Fibroblast of lung (primary cell): Measurements from ENCODE around the gene CNTNAP4. TPM values are rescaled to one million over a fixed set of nuclear protein-coding genes. Genes with fewer than 3 reads are reported as not detected.

ENCODE experiments used
- DNase-seq, 2 donors: peaks; one replicate each; pipeline versions ENCODE4 v3.0.0 to v3.0.0-alpha.2; 2010; ENCODE audit warnings: low read depth in 2 of 2
- H2AFZ ChIP-seq: 2 replicates; pipeline ENCODE4 v1.5.1; 2012; ENCODE audit warnings: low read length, control low read depth, inconsistent platforms
- H3K27ac ChIP-seq: 2 replicates; pipeline ENCODE4 v1.5.1; 2011; ENCODE audit warnings: low read length, control low read depth; ENCODE audit not compliant: insufficient read depth
- H3K27me3 ChIP-seq: 2 replicates; pipeline ENCODE4 v1.5.1; 2011; ENCODE audit warnings: mild to moderate bottlenecking, low read length; ENCODE audit not compliant: control insufficient read depth, insufficient read depth
- H3K36me3 ChIP-seq: 2 replicates; pipeline ENCODE4 v1.5.1; 2011; ENCODE audit warnings: low read length; ENCODE audit not compliant: control insufficient read depth, insufficient read depth
- H3K4me1 ChIP-seq: 2 replicates; pipeline ENCODE4 v1.5.1; 2011; ENCODE audit warnings: low read length; ENCODE audit not compliant: control insufficient read depth, insufficient read depth; ENCODE audit errors: extremely low read depth
- H3K4me2 ChIP-seq: 2 replicates; pipeline ENCODE4 v1.5.1; 2011; ENCODE audit warnings: low read length, control low read depth; ENCODE audit not compliant: insufficient read depth; ENCODE audit errors: extremely low read depth
- H3K4me3 ChIP-seq, 4 experiments: fragments of 200-600 bp in 1 of 4; sonication (generic) in 1 of 4; replicated peaks in 1 of 4; 2 replicates each; pipeline ENCODE4 v1.5.1; 2011 to 2016; ENCODE audit warnings: low read length in 4 of 4, low read depth in 3 of 4, mild to moderate bottlenecking in 3 of 4, control low read depth in 2 of 4, inconsistent platforms in 1 of 4, mixed read lengths in 1 of 4; ENCODE audit not compliant: insufficient read depth in 1 of 4; ENCODE audit errors: control extremely low read depth in 1 of 4
- H3K79me2 ChIP-seq: 2 replicates; pipeline ENCODE4 v1.5.1; 2012; ENCODE audit warnings: mild to moderate bottlenecking, low read length, inconsistent platforms; ENCODE audit not compliant: control insufficient read depth, insufficient read depth
- H3K9ac ChIP-seq: 2 replicates; pipeline ENCODE4 v1.5.1; 2011; ENCODE audit warnings: mild to moderate bottlenecking, low read length, control low read depth; ENCODE audit not compliant: insufficient read depth
- H3K9me3 ChIP-seq: 2 replicates; pipeline ENCODE4 v1.5.1; 2012; ENCODE audit warnings: low read depth, low read length; ENCODE audit not compliant: control insufficient read depth, insufficient read depth
- H4K20me1 ChIP-seq: 2 replicates; pipeline ENCODE4 v1.5.1; 2011; ENCODE audit warnings: low read length; ENCODE audit not compliant: control insufficient read depth, insufficient read depth; ENCODE audit errors: extremely low read depth
- CTCF ChIP-seq, 2 donors: IDR thresholded peaks in 1 of 2; conservative IDR thresholded peaks in 1 of 2; 1 replicate in 1 of 2; 2 replicates in 1 of 2; pipeline ENCODE4 v1.5.1; 2011 to 2012; ENCODE audit warnings: low read length in 2 of 2, control low read depth in 1 of 2, inconsistent platforms in 1 of 2, low read depth in 1 of 2, mild to moderate bottlenecking in 1 of 2
- EZH2 ChIP-seq: IDR thresholded peaks from 2 replicates; pipeline ENCODE4 v1.5.1; 2012; ENCODE audit warnings: low read length, control low read depth, mild to moderate bottlenecking; ENCODE audit errors: missing control alignments
- polyA plus RNA-seq, 2 donors: library from polyadenylated mRNA; depleted of rRNA in 1 of 2; stranded (reverse) in 1 of 2; unstranded in 1 of 2; fragments of >200 nt; gene quantifications; 2 replicates each; pipeline ENCODE4 v1.2.1, GENCODE V29; 2011 to 2012; ENCODE audit warnings: missing spikeins in 1 of 2
- total RNA-seq: library from RNA; depleted of rRNA; stranded (reverse); fragments of >200 nt; gene quantifications from 2 replicates; pipeline ENCODE4 v1.2.1, GENCODE V29; 2014

Gene CNTNAP4
- total and polyA plus RNA-seq, 2 donors (not counting 1 experiment from before 2014, with no cell fraction given): not detected

- no peak overlapping the region for H2AFZ ChIP-seq
- DNase-seq: no peak
- H3K9ac ChIP-seq: no peak overlapping the region
- no peaks in the 10 kb centered on the region for H3K36me3 ChIP-seq
- no peaks in the 10 kb centered on the region for H3K27me3 ChIP-seq
- no peak overlapping the region for H3K27ac ChIP-seq
- no peaks in the 10 kb centered on the region for H3K4me1 ChIP-seq
- no peak overlapping the region for H3K4me3 ChIP-seq
- no peaks in the 10 kb centered on the region for H3K79me2 ChIP-seq
- no peaks in the 10 kb centered on the region for H3K9me3 ChIP-seq
- H4K20me1 ChIP-seq: no peaks in the 10 kb centered on the region
- no peak overlapping the region for H3K4me2 ChIP-seq
- no peak for TF ChIP-seq EZH2
- TF ChIP-seq CTCF (conservative IDR thresholded peaks at IDR 0.05 in 1 of 2, IDR thresholded peaks at IDR 0.05 in 1 of 2; ENCODE audit: low read depth in 1 of 2, low read length in 2 of 2): no peak
Observed at GRCh38 chr16:76309639-76310335, 32.6 kb downstream of the CNTNAP4 start.

- H3K4me3 ChIP-seq: no peak overlapping the region
- H3K36me3 ChIP-seq: no peaks in the 10 kb centered on the region
- TF ChIP-seq EZH2 (no peak), CTCF (conservative IDR thresholded peaks at IDR 0.05 in 1 of 2, IDR thresholded peaks at IDR 0.05 in 1 of 2; ENCODE audit: low read depth in 1 of 2, low read length in 2 of 2) (no peak)
- H3K27ac ChIP-seq: no peak overlapping the region
- no peaks in the 10 kb centered on the region for H3K4me1 ChIP-seq
- H2AFZ ChIP-seq: no peak overlapping the region
- H4K20me1 ChIP-seq: no peaks in the 10 kb centered on the region
- H3K27me3 ChIP-seq: no peaks in the 10 kb centered on the region
- H3K9me3 ChIP-seq: no peaks in the 10 kb centered on the region
- H3K79me2 ChIP-seq: no peaks in the 10 kb centered on the region
- DNase-seq: no peak
- H3K9ac ChIP-seq: no peak overlapping the region
- H3K4me2 ChIP-seq: no peak overlapping the region
Observed at GRCh38 chr16:76311260-76311659, 34.1 kb downstream of the CNTNAP4 start.

- Histone ChIP-seq H3K4me3 (no peak overlapping the region), H3K4me1 (no peaks in the 10 kb centered on the region), H3K27ac (no peak overlapping the region), H3K9ac (no peak overlapping the region), H3K36me3 (no peaks in the 10 kb centered on the region), H3K9me3 (no peaks in the 10 kb centered on the region), H3K4me2 (no peak overlapping the region), H4K20me1 (no peaks in the 10 kb centered on the region), H2AFZ (no peak overlapping the region), H3K79me2 (no peaks in the 10 kb centered on the region), H3K27me3 (no peaks in the 10 kb centered on the region)
- DNase-seq: no peak
- TF ChIP-seq EZH2: no peak
- no peak for TF ChIP-seq CTCF (conservative IDR thresholded peaks at IDR 0.05 in 1 of 2, IDR thresholded peaks at IDR 0.05 in 1 of 2; ENCODE audit: low read depth in 1 of 2, low read length in 2 of 2)
Observed at GRCh38 chr16:76318565-76318964, 41.4 kb downstream of the CNTNAP4 start.
